Activated gamma-delta T cell (primary cell): Measurements from ENCODE around the gene NOL7.

Experiments used
- DNase-seq: peaks from one replicate; lab custom pipeline; 2025; lab: John Stamatoyannopoulos, UW

Gene NOL7

DNA sequence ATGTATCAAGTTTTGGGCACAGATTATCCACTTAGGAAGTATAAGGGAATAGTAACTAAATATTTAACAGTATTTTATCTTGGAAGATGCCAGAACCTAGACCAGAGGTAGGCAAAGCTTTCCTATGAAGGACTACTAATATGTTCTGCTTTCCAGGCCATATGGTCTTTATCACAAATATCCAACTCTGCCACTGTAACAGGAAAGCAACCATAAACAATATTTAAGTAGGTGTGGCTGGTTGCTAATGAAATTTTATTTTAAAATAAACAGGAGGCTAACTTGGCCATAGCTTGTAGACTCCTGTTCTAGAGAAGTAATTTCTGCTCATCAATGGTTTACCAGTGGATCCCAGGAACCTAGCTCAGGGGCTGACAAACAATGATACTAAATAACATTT, 39.4 kb downstream of the NOL7 start:
- no peak for DNase-seq

DNA sequence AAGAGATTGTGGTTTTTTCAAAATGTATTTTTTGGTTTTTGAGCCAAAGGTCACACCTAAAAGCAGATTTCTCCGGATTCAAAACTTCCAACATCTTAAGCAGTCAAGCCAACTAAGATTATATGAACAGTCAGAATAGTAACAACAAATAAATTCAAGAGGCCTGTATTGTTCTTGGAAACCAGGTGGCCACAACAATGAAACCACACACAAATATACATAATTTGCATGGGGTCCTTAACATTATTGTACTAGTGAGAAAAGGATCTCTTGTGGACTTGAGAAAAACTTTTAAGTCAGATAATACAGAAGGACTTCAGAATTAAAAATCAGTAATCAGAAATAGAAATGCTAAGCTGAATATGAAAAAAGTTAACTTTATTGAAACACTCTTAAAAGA, 40.6 kb downstream of the NOL7 start:
- DNase-seq = no peak

DNA sequence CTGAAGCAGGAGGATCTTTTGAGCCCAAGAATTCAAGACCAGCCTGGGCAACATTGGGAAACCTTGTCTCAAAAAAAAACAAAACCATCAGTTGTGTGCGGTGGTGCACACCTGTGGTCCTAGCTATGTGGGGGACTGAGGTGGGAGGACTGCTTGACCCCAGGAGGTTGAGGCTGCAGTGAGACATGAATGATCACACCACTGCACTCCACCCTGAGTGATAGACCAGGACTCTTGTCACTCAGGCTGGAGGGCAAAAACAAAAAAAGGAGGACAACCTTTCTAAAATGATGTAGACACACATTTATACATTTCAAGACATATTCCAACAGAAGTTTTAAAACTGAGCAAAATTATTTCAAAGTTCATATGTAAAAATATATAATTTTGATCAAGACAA, 45.1 kb downstream of the NOL7 start:
- no peak for DNase-seq

DNA sequence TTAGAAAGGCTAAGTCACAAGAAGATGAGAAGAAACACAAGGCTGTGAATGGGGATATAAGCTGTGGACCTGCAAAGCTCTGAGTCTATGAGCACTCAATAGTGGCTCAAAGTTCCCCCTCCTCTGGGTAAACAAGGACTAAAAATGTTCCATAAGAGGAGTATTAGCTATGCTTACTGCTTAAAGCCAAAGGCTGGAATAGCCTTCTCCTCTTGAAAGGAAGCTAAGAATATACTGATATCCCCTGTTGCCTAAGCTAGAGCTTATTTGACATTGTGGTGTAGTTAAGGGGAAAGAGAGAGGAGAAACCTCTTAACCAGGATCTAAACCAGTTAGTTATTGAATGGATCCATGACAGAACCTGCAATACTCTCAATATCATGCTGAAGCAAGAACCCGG, 45.8 kb downstream of the NOL7 start:
- no peak for DNase-seq

DNA sequence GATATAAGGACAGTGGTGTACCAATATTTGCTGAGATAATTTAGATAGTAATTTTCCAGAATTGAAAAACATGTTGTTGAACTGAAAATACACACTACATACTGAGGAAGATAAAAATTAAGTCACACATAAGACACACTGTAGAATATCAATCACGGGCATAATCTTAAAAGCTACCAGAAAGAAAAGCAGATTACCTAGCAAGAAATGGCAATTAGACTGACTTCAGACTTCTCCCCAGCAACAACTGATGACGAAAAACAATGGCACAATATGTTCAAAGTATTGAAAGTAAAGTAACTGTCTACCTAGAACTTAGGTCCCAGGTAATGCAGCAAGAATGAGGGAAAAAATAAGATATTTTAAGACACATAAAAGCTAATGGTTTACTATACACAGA, 46.5 kb downstream of the NOL7 start:
- DNase-seq = no peak

DNA sequence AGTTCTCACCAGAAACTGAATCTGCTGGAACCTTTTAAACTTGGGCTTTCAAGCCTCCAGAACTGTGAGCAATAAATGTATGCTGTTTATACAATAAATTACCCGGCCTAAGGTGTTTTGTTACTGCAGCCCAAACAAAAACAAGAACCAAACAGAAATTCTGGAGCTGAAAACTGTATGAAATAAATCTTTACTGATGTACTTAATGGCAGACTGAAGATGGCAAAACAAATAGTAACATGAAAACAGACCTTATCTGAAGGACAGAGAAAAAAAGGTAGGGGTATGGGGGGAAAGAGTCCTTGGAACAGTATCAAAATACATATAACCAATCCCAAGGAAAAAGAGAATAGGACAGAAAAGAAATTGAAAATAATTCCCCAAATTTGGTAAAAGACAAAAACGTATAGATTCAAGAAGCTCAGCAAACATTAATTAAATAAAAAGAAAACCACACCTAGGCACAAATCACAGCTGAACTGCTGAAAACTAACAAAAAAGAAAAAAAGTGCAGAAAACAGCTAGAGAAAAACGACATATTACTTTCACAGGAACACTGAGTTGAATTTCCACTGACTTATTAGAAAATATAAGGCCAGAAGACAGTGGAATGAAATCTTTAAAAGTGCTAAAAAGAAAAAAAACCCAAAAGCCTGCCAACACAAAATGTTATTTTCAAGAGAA, 47.7 kb downstream of the NOL7 start:
- no peak for DNase-seq

DNA sequence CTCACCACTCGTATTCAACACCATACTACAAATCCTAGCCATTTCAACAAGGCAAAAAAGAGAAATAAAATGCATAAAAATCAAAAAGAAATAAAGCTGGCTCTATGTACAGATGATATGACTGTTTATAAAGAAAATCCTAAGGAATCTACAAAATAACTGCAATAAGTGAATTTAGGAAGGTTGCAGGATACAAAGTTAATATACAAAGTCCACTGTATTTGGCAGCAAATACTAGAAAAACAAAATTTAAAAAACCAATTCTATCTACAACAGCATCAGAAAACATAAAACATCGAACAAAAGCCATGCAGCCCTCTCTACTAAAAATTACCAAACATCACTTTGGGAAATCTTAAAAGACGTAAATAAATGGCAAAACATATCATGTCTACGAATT, 48.9 kb downstream of the NOL7 start:
- no peak for DNase-seq

DNA sequence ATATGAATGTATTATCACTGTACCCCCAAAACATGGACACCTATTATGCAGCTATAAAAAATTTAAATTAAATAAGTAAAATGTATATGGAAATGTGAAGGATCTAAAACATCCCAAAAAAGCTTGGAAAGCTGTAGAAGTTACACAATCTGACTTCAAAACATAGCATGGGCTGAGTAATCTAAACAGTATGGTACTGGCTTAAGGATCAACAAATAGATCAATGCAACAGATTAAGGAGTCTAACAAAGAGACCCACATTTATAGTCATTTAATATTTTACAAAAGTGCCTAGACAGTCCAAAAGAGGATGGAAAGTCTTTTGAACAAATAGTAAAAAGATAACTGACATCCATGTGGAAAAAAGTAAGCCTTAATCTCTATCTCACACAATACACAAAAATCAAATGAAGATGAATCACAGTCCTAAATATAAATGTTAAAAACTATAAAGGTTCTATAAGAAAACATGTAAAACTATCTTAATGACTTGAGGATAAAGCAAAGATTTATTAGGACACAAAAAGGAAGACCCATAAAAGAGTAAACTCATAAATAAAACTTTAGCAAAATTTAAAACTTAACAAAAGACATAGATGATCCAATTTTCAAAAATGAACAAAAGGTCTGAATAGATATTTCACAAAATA, 49.7 kb downstream of the NOL7 start:
- no peak for DNase-seq

DNA sequence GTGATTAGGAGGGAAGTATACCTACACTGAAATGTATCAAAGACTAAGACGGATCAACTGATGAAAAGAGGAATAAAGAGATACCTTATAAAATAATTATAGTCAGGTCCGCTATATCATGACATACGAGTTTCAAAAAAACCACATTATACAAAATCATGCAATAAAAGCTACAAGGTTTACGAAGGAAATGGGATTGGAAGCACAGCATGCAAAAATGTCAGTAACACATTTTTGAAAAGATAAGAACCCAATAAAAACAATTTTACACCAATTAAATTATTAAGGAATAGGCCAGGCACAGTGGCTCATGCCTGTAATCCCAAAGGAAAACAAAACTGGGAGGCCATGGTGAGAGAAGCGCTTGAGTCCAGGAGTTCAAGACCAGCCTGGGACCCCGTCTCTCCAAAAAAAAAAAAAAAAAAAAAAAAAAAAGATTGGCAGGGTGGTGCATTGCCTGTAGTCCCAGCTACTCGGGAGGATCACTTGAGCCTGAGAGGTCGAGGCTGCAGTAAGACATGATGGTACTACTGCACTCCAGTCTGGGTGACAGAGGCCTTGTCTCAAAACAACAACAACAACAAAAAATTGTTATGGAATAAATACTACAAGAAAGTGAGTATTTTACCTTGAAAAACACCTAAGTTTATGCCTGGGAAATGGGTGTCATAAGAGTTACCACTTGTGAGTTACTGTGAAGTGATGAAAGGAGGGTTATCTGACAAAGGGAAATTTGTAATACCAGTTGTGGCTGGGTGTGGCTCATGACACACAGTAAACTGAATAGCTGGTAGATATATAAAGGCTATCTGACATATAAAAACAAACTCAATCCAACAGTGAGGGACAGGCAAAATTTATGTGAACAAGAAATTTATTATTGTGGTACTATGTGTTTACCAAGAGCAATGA, 51.3 kb downstream of the NOL7 start:
- no peak for DNase-seq

DNA sequence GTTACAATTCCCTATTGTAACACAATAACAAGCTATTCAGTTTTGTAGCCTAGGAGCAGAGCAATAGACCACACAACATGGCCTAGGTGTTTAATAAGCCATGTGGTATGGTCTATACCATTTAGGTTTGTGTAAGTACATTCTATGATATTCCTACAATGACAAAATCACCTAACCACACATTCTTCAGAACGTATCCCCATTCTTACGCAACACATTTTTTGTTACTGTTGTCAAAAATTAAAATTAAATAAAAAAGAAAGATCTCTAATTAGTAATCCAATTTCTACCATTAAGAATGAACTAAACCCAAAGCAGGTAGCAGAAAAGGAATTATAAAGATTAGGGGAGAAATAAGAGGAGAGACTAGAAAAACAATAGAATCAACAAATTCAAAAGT, 52.5 kb downstream of the NOL7 start:
- DNase-seq = no peak

DNA sequence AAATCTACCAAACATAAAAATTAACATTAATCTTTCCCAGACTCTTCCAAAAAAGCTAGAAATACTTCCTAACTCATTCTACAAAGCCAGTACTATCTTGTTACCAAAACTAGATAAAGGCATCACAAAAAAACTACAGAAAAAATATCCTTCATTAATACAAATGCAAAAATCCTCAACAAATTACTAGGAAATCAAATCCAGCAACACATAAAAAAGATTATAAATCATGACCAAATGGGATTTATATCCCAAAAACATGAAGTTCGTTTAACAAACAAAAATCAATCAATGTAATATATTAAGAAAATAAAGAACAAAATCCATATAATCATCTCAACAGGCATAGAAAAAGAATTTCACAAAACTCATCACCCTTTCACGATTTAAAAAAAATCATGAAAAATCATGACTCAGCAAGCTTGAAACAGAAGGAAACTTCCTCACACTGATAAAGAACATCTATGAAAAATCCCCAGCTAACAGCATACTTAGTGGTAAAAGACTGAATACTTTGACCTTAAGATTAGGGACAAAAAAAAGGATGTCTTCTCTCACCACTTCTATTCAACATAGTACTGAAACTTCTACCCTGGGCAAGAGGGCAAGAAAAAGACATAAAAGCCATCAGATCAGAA, 53.3 kb downstream of the NOL7 start:
- no peak for DNase-seq

DNA sequence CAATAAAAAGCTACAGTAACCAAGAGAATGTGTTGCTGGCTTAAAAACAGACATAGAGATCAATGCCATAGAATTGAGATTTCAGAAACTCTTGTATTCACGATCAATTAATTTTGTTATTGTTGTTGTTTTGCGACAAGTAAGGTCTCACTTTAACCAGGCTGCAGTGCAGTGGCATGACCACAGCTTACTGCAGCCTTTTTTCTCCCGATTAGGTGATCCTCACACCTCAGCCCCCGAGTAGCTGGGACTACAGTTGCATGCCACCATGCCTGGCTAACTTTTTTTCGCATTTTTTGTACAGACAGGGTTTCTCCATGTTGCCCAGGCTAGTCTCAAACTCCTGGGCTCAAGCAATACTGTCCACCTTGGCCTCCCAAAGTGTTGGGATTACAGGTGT, 54.3 kb downstream of the NOL7 start:
- DNase-seq = no peak
